Measurements from ENCODE around the gene PALLD. TPM values are rescaled to one million over a fixed set of nuclear protein-coding genes. Genes with fewer than 3 reads are reported as not detected.

The PALLD gene
- total and polyA plus RNA-seq, 2 experiments from 2014 or later = 17.9 to 30.5 TPM

- in situ Hi-C loops (cut with MboI) = no loop called here
- no peak for DNase-seq
- Histone ChIP-seq H3K36me3 (ENCODE audit: low read depth) (no peaks in the 10 kb centered on the region), H3F3A (ENCODE audit: insufficient read depth) (0 out of 2 replicates have a peak, but pooled peaks cover 10% of the 10 kb centered on the region), H3K4me2 (ENCODE audit: unreplicated experiment) (no peak overlapping the region), H2AFZ (no peak overlapping the region), H3K79me2 (ENCODE audit: insufficient read depth) (no peaks in the 10 kb centered on the region), H3K4me3 (no peak overlapping the region), H3K27me3 (replicated peaks; ENCODE audit: insufficient read depth) (no peaks in the 10 kb centered on the region), H3K9ac (no peak overlapping the region), H3K9me2 (ENCODE audit: insufficient read depth) (no peaks in the 10 kb centered on the region), H4K20me1 (ENCODE audit: insufficient read depth) (no peaks in the 10 kb centered on the region), H3K27ac (no peak overlapping the region), H3K4me1 (ENCODE audit: insufficient read depth) (peaks cover 9% of the 10 kb centered on the region), H3K9me3 (ENCODE audit: low read depth) (no peaks in the 10 kb centered on the region)
- no peak for TF ChIP-seq EZH2phosphoT487 (IDR thresholded peaks at IDR 0.05; ENCODE audit: insufficient read depth, low read depth)
- TF ChIP-seq EZH2 (IDR thresholded peaks at IDR 0.05; ENCODE audit: insufficient read depth, poor library complexity, severe bottlenecking) = no peak
- 91 to 92% methylated on average over 5 of the region's 5 CpGs for WGBS, 2 experiments (ENCODE audit: low coverage in 1 of 2, low lambda C conversion rate in 2 of 2, missing lambda C conversion rate in 2 of 2)
Measured at GRCh38 chr4:168822481-168822880, 325.6 kb downstream of the PALLD start.

- H3K4me2 ChIP-seq (ENCODE audit: unreplicated experiment) = no peak overlapping the region
- H3K27ac ChIP-seq = no peak overlapping the region
- H3K36me3 ChIP-seq (ENCODE audit: low read depth) = no peaks in the 10 kb centered on the region
- in situ Hi-C loops (cut with MboI) = no loop called here
- peak; percentile 73 for DNase-seq
- H3K4me3 ChIP-seq = no peak overlapping the region
- H3K79me2 ChIP-seq (ENCODE audit: insufficient read depth) = no peaks in the 10 kb centered on the region
- H3K9me3 ChIP-seq (ENCODE audit: low read depth) = no peaks in the 10 kb centered on the region
- peaks cover 9% of the 10 kb centered on the region for H3K4me1 ChIP-seq (ENCODE audit: insufficient read depth)
- TF ChIP-seq EZH2 (IDR thresholded peaks at IDR 0.05; ENCODE audit: insufficient read depth, poor library complexity, severe bottlenecking) = no peak
- no peak for TF ChIP-seq EZH2phosphoT487 (IDR thresholded peaks at IDR 0.05; ENCODE audit: insufficient read depth, low read depth)
- H4K20me1 ChIP-seq (ENCODE audit: insufficient read depth) = no peaks in the 10 kb centered on the region
- H3F3A ChIP-seq (ENCODE audit: insufficient read depth) = 0 out of 2 replicates have a peak, but pooled peaks cover 10% of the 10 kb centered on the region
- WGBS, 2 experiments (ENCODE audit: low coverage in 1 of 2, low lambda C conversion rate in 2 of 2, missing lambda C conversion rate in 2 of 2) = 67 to 72% methylated on average over 3 of the region's 3 CpGs
- no peak overlapping the region for H3K9ac ChIP-seq
- no peak overlapping the region for H2AFZ ChIP-seq
- H3K27me3 ChIP-seq (replicated peaks; ENCODE audit: insufficient read depth) = no peaks in the 10 kb centered on the region
- H3K9me2 ChIP-seq (ENCODE audit: insufficient read depth) = no peaks in the 10 kb centered on the region
Measured at GRCh38 chr4:168825975-168826374, 329.1 kb downstream of the PALLD start.

- no peaks in the 10 kb centered on the region for H3K9me3 ChIP-seq (ENCODE audit: low read depth)
- no peaks in the 10 kb centered on the region for H3K79me2 ChIP-seq (ENCODE audit: insufficient read depth)
- 95 to 97% methylated on average over 3 of the region's 3 CpGs for WGBS, 2 experiments (ENCODE audit: low coverage in 1 of 2, low lambda C conversion rate in 2 of 2, missing lambda C conversion rate in 2 of 2)
- H2AFZ ChIP-seq = no peak overlapping the region
- H3K36me3 ChIP-seq (ENCODE audit: low read depth) = no peaks in the 10 kb centered on the region
- TF ChIP-seq EZH2phosphoT487 (IDR thresholded peaks at IDR 0.05; ENCODE audit: insufficient read depth, low read depth) (no peak), EZH2 (IDR thresholded peaks at IDR 0.05; ENCODE audit: insufficient read depth, poor library complexity, severe bottlenecking) (no peak)
- H3K4me1 ChIP-seq (ENCODE audit: insufficient read depth) = peaks cover 9% of the 10 kb centered on the region
- in situ Hi-C loops (cut with MboI) = no loop called here
- H3K27ac ChIP-seq = no peak overlapping the region
- DNase-seq = no peak
- H4K20me1 ChIP-seq (ENCODE audit: insufficient read depth) = no peaks in the 10 kb centered on the region
- 0 out of 2 replicates have a peak, but pooled peaks cover 10% of the 10 kb centered on the region for H3F3A ChIP-seq (ENCODE audit: insufficient read depth)
- no peak overlapping the region for H3K9ac ChIP-seq
- no peaks in the 10 kb centered on the region for H3K9me2 ChIP-seq (ENCODE audit: insufficient read depth)
- no peaks in the 10 kb centered on the region for H3K27me3 ChIP-seq (replicated peaks; ENCODE audit: insufficient read depth)
- H3K4me2 ChIP-seq (ENCODE audit: unreplicated experiment) = no peak overlapping the region
- H3K4me3 ChIP-seq = no peak overlapping the region
Measured at GRCh38 chr4:168826620-168827019, 329.8 kb downstream of the PALLD start.

GRCh38 chr4:168830777-168831512 is 334.1 kb downstream of the PALLD start:
- Histone ChIP-seq H3K9me2 (ENCODE audit: insufficient read depth) (no peaks in the 10 kb centered on the region), H3K36me3 (ENCODE audit: low read depth) (no peaks in the 10 kb centered on the region), H2AFZ (peak overlapping the region; percentile 94), H3K4me1 (ENCODE audit: insufficient read depth) (peaks cover 9% of the 10 kb centered on the region), H3K9me3 (ENCODE audit: low read depth) (no peaks in the 10 kb centered on the region), H3K79me2 (ENCODE audit: insufficient read depth) (peaks cover 24% of the 10 kb centered on the region), H3K27ac (no peak overlapping the region), H3F3A (ENCODE audit: insufficient read depth) (0 out of 2 replicates have a peak, but pooled peaks cover 3% of the 10 kb centered on the region), H4K20me1 (ENCODE audit: insufficient read depth) (no peaks in the 10 kb centered on the region), H3K4me2 (ENCODE audit: unreplicated experiment) (peak overlapping the region; percentile 79), H3K9ac (0 out of 2 replicates have a peak overlapping the region, but pooled peaks have one; percentile 81), H3K27me3 (replicated peaks; ENCODE audit: insufficient read depth) (no peaks in the 10 kb centered on the region), H3K4me3 (peak overlapping the region; percentile 95)
- in situ Hi-C loops (cut with MboI) = no loop called here
- DNase-seq = peak; percentile 53
- WGBS, 2 experiments (ENCODE audit: low coverage in 1 of 2, low lambda C conversion rate in 2 of 2, missing lambda C conversion rate in 2 of 2) = 60 to 64% methylated on average over 6 of the region's 6 CpGs
- TF ChIP-seq EZH2 (IDR thresholded peaks at IDR 0.05; ENCODE audit: insufficient read depth, poor library complexity, severe bottlenecking) (no peak), EZH2phosphoT487 (IDR thresholded peaks at IDR 0.05; ENCODE audit: insufficient read depth, low read depth) (no peak)

All from GM23248 (cell line).